ENCODE results near the gene ALG2.
A peak's percentile ranks its signal among the peaks of the same experiment; 100 is the strongest.

Gene ALG2

GRCh38 chr9:99193466-99193821 lies 28.3 kb downstream of the ALG2 start:
- no peak for DNase-seq (ENCODE audit: low read depth in 2 of 2, low spot score in 1 of 2)

- DNase-seq (ENCODE audit: low read depth in 2 of 2, low spot score in 1 of 2): no peak
Measured at GRCh38 chr9:99192786-99193465, 28.8 kb downstream of the ALG2 start.

GRCh38 chr9:99190597-99191283 lies 31.0 kb downstream of the ALG2 start:
- no peak for DNase-seq (ENCODE audit: low read depth in 2 of 2, low spot score in 1 of 2)

GRCh38 chr9:99189887-99190596 lies 31.7 kb downstream of the ALG2 start:
- no peak for DNase-seq (ENCODE audit: low read depth in 2 of 2, low spot score in 1 of 2)

GRCh38 chr9:99189186-99189585 lies 32.6 kb downstream of the ALG2 start:
- no peak for DNase-seq (ENCODE audit: low read depth in 2 of 2, low spot score in 1 of 2)

GRCh38 chr9:99187311-99187710 lies 34.4 kb downstream of the ALG2 start:
- no peak for DNase-seq (ENCODE audit: low read depth in 2 of 2, low spot score in 1 of 2)

- no peak for DNase-seq (ENCODE audit: low read depth in 2 of 2, low spot score in 1 of 2)
Measured at GRCh38 chr9:99185934-99186333, 35.8 kb downstream of the ALG2 start.

GRCh38 chr9:99185348-99185632 lies 36.5 kb downstream of the ALG2 start:
- no peak for DNase-seq (ENCODE audit: low read depth in 2 of 2, low spot score in 1 of 2)

GRCh38 chr9:99184475-99185347 lies 37.0 kb downstream of the ALG2 start:
- DNase-seq (ENCODE audit: low read depth in 2 of 2, low spot score in 1 of 2): peak; percentile 44 to 51

- no peak for DNase-seq (ENCODE audit: low read depth in 2 of 2, low spot score in 1 of 2)
Measured at GRCh38 chr9:99184110-99184474, 37.6 kb downstream of the ALG2 start.

- no peak for DNase-seq (ENCODE audit: low read depth in 2 of 2, low spot score in 1 of 2)
Measured at GRCh38 chr9:99183616-99184015, 38.1 kb downstream of the ALG2 start.

- no peak for DNase-seq (ENCODE audit: low read depth in 2 of 2, low spot score in 1 of 2)
Measured at GRCh38 chr9:99182356-99182755, 39.4 kb downstream of the ALG2 start.

GRCh38 chr9:99181621-99182020 lies 40.1 kb downstream of the ALG2 start:
- no peak for DNase-seq (ENCODE audit: low read depth in 2 of 2, low spot score in 1 of 2)

- DNase-seq (ENCODE audit: low read depth in 2 of 2, low spot score in 1 of 2): no peak
Measured at GRCh38 chr9:99181206-99181605, 40.5 kb downstream of the ALG2 start.

- no peak for DNase-seq (ENCODE audit: low read depth in 2 of 2, low spot score in 1 of 2)
Measured at GRCh38 chr9:99180662-99181061, 41.1 kb downstream of the ALG2 start.

GRCh38 chr9:99180199-99180598 lies 41.5 kb downstream of the ALG2 start:
- no peak for DNase-seq (ENCODE audit: low read depth in 2 of 2, low spot score in 1 of 2)

- no peak for DNase-seq (ENCODE audit: low read depth in 2 of 2, low spot score in 1 of 2)
Measured at GRCh38 chr9:99178912-99179872, 42.5 kb downstream of the ALG2 start.

- DNase-seq (ENCODE audit: low read depth in 2 of 2, low spot score in 1 of 2): no peak
Measured at GRCh38 chr9:99177576-99178366, 44.0 kb downstream of the ALG2 start.

GRCh38 chr9:99176527-99177013 lies 45.2 kb downstream of the ALG2 start:
- DNase-seq (ENCODE audit: low read depth in 2 of 2, low spot score in 1 of 2): no peak

All from stimulated activated CD8-positive, alpha-beta memory T cell treated with anti-CD3 and anti-CD28 coated beads, Interleukin-4, amount 100 ng/mL, for 4 hours (primary cell).